Right hindlimb (tissue), 1 donor: ENCODE measurements around the gene HEBP2.
"Not testable (repeated sequence)": the region's sequence is repeated elsewhere in the genome, so short reads cannot be mapped to it uniquely, and the experiment has no call there.

Experiments
- DNase-seq: peaks from one replicate; pipeline ENCODE4 v3.0.0-alpha.2; 2018

The HEBP2 gene

GRCh38 chr6:138424004-138424904, 20.2 kb downstream of the HEBP2 start:
- DNase-seq, result no peak

GRCh38 chr6:138425256-138425655, 21.2 kb downstream of the HEBP2 start:
- DNase-seq, result not testable (repeated sequence)

- DNase-seq, result no peak
Observed at GRCh38 chr6:138426500-138427123, 22.6 kb downstream of the HEBP2 start.

GRCh38 chr6:138427701-138428100, 23.7 kb downstream of the HEBP2 start:
- no peak for DNase-seq

- no peak for DNase-seq
Observed at GRCh38 chr6:138428944-138429598, 25.0 kb downstream of the HEBP2 start.

- no peak for DNase-seq
Observed at GRCh38 chr6:138429761-138430160, 25.7 kb downstream of the HEBP2 start.

GRCh38 chr6:138430361-138431145, 26.5 kb downstream of the HEBP2 start:
- DNase-seq, result no peak

GRCh38 chr6:138431256-138432062, 27.4 kb downstream of the HEBP2 start:
- no peak for DNase-seq

GRCh38 chr6:138432063-138432356, 28.0 kb downstream of the HEBP2 start:
- no peak for DNase-seq

GRCh38 chr6:138434096-138434495, 30.1 kb downstream of the HEBP2 start:
- DNase-seq, result no peak

GRCh38 chr6:138434925-138435324, 30.9 kb downstream of the HEBP2 start:
- DNase-seq, result no peak

GRCh38 chr6:138439546-138439945, 35.5 kb downstream of the HEBP2 start:
- DNase-seq, result no peak

- no peak for DNase-seq
Observed at GRCh38 chr6:138440296-138440695, 36.3 kb downstream of the HEBP2 start.

- no peak for DNase-seq
Observed at GRCh38 chr6:138440758-138441357, 36.8 kb downstream of the HEBP2 start.

GRCh38 chr6:138441965-138442364, 37.9 kb downstream of the HEBP2 start:
- DNase-seq, result no peak

GRCh38 chr6:138442663-138443062, 38.6 kb downstream of the HEBP2 start:
- no peak for DNase-seq

- DNase-seq, result no peak
Observed at GRCh38 chr6:138443979-138444378, 40.0 kb downstream of the HEBP2 start.

GRCh38 chr6:138446821-138447220, 42.8 kb downstream of the HEBP2 start:
- no peak for DNase-seq

GRCh38 chr6:138450445-138450844, 46.4 kb downstream of the HEBP2 start:
- DNase-seq, result no peak

GRCh38 chr6:138451043-138451442, 47.0 kb downstream of the HEBP2 start:
- no peak for DNase-seq

- DNase-seq, result no peak
Observed at GRCh38 chr6:138454981-138455706, 51.1 kb downstream of the HEBP2 start.
